K562 (cell line): ENCODE measurements around the gene RHEX. TPM values are rescaled to one million over a fixed set of nuclear protein-coding genes. Genes with fewer than 3 reads are reported as not detected.

ENCODE experiments used
- ATF1 ChIP-seq, 2 experiments: fragments of 450-650 bp in 1 of 2; IDR thresholded peaks; 2 replicates each; pipeline ENCODE4 v1.6.1; 2016; ENCODE audit warnings: missing compliant biosample characterization in 1 of 2, missing genetic modification characterization in 1 of 2
- CTBP1 ChIP-seq: fragments of 450-650 bp; IDR thresholded peaks from 2 replicates; pipeline ENCODE4 v1.6.1; 2016; ENCODE audit warnings: borderline replicate concordance
- MXD1 ChIP-seq: fragments of 250-450 bp; sonication (Bioruptor Pico); IDR thresholded peaks from 2 replicates; pipeline ENCODE4 v1.8.0; 2021; ENCODE audit warnings: borderline replicate concordance, mild to moderate bottlenecking, moderate library complexity; ENCODE audit not compliant: poor library complexity, severe bottlenecking
- NR0B1 ChIP-seq: fragments of 450-650 bp; IDR thresholded peaks from one replicate; pipeline ENCODE4 v1.6.1; 2018; ENCODE audit warnings: mild to moderate bottlenecking, moderate library complexity; ENCODE audit not compliant: partially characterized antibody
- POLR2G ChIP-seq: fragments of 200-400 bp; formaldehyde crosslinking; IDR thresholded peaks from 2 replicates; pipeline ENCODE4 v1.6.1; 2017; ENCODE audit warnings: low read depth, mild to moderate bottlenecking, antibody characterized with exemption, low read length, moderate library complexity
- PRDM10 ChIP-seq: fragments of 450-650 bp; IDR thresholded peaks from 2 replicates; pipeline ENCODE4 v1.6.1; 2018; ENCODE audit not compliant: partially characterized antibody
- SETDB1 ChIP-seq: IDR thresholded peaks from one replicate; pipeline ENCODE4 v1.6.1; 2012; ENCODE audit warnings: low read length, control low read depth, inconsistent platforms
- SMARCC2 ChIP-seq: fragments of 450-650 bp; IDR thresholded peaks from 2 replicates; pipeline ENCODE4 v1.6.1; 2017; ENCODE audit warnings: antibody characterized with exemption, moderate library complexity, mild to moderate bottlenecking, low read depth
- SMARCE1 ChIP-seq: fragments of 450-650 bp; IDR thresholded peaks from 2 replicates; pipeline ENCODE4 v1.7.1; 2016; ENCODE audit warnings: mild to moderate bottlenecking
- SRSF7 ChIP-seq: fragments of 200-400 bp; formaldehyde crosslinking; optimal IDR thresholded peaks from 2 replicates; pipeline ENCODE3; 2017; ENCODE audit warnings: mild to moderate bottlenecking, low read depth, low read length
- STAG1 ChIP-seq: sonication (generic); formaldehyde crosslinking; IDR thresholded peaks from 2 replicates; pipeline ENCODE4 v1.5.0; 2020; ENCODE audit warnings: missing genetic modification reagents, borderline replicate concordance
- THAP7 ChIP-seq: fragments of 250-450 bp; sonication (Bioruptor Pico); IDR thresholded peaks from 2 replicates; pipeline ENCODE4 v1.5.0; 2021
- ZBTB17 ChIP-seq: fragments of 450-650 bp; formaldehyde crosslinking; IDR thresholded peaks from 2 replicates; pipeline ENCODE4 v1.4.0; 2020; ENCODE audit warnings: mild to moderate bottlenecking
- ZBTB43 ChIP-seq: sonication (generic); formaldehyde crosslinking; IDR thresholded peaks from 2 replicates; pipeline ENCODE4 v1.8.0; 2023; ENCODE audit warnings: mild to moderate bottlenecking, missing genetic modification reagents
- ZBTB9 ChIP-seq: fragments of 450-650 bp; formaldehyde crosslinking; IDR thresholded peaks from 2 replicates; pipeline ENCODE4 v1.4.0; 2020; ENCODE audit warnings: mild to moderate bottlenecking, moderate library complexity
- ZC3H4 ChIP-seq: sonication (generic); formaldehyde crosslinking; IDR thresholded peaks from 2 replicates; pipeline ENCODE4 v1.9.0; 2021; ENCODE audit warnings: missing genetic modification reagents, borderline replicate concordance
- ZFX ChIP-seq: sonication (generic); formaldehyde crosslinking; IDR thresholded peaks from 2 replicates; pipeline ENCODE4 v1.8.0; 2022; ENCODE audit warnings: mild to moderate bottlenecking, missing genetic modification reagents, moderate library complexity
- ZNF124 ChIP-seq: sonication (generic); formaldehyde crosslinking; IDR thresholded peaks from 2 replicates; pipeline ENCODE4 v1.8.1; 2022; ENCODE audit warnings: missing genetic modification reagents
- ZNF354B ChIP-seq: fragments of 250-450 bp; sonication (Bioruptor Pico); IDR thresholded peaks from 2 replicates; pipeline ENCODE4 v1.4.0; 2020
- polyA plus RNA-seq, 8 experiments: library from polyadenylated mRNA; depleted of rRNA in 4 of 8; stranded (reverse) in 5 of 8; unstranded in 3 of 8; fragments of >200 nt; fragmentation: Nextera tagmentation in 2 of 8; fragmentation: Illumina TruSeq in 1 of 8; extraction: Ambion mirVana in 2 of 8; extraction: Trizol in 1 of 8; gene quantifications; 2 replicates each; pipeline versions ENCODE4 v1.2.1 to v1.2.3, GENCODE V29; 2011 to 2014; ENCODE audit warnings: inconsistent platforms in 1 of 8, missing spikeins in 1 of 8
- total RNA-seq, 7 experiments: library from RNA; depleted of rRNA in 6 of 7; stranded (reverse); fragments of >200 nt in 6 of 7; fragmentation: Illumina TruSeq in 2 of 7; extraction: Trizol in 2 of 7; gene quantifications; 2 replicates each; pipeline versions ENCODE4 v1.2.1 to v1.2.3, GENCODE V29; 2011 to 2021; ENCODE audit warnings: low replicate concordance in 1 of 7

The RHEX gene
- total and polyA plus RNA-seq, 9 of the 15 experiments (the other 6 are each of a cell fraction or from before 2014, with no cell fraction given): not detected

- TF ChIP-seq SMARCE1: peak; percentile 49; the same call in 1 of the 2 replicates
- TF ChIP-seq ZC3H4 (CRISPR knock-in tag): no peak
- TF ChIP-seq ZNF354B (CRISPR knock-in tag): no peak
- TF ChIP-seq ZFX (CRISPR knock-in tag): peak; percentile 54
- TF ChIP-seq PRDM10: no peak
- TF ChIP-seq ZBTB9: peak; percentile 54; the same call in 1 of the 2 replicates
- 0 out of 2 replicates have a peak, but pooled peaks have one; percentile 21 for TF ChIP-seq STAG1 (CRISPR knock-in tag)
- TF ChIP-seq SRSF7: no peak
- no peak for TF ChIP-seq SMARCC2
- peak; percentile 54; the same call in 1 of the 2 replicates for TF ChIP-seq CTBP1
- no peak for TF ChIP-seq POLR2G
- no peak for TF ChIP-seq NR0B1
- TF ChIP-seq MXD1 (CRISPR knock-in tag): no peak
- TF ChIP-seq THAP7: 0 out of 2 replicates have a peak, but pooled peaks have one; percentile 7
- TF ChIP-seq SETDB1: no peak
- no peak for TF ChIP-seq ZBTB43
- TF ChIP-seq ATF1 (CRISPR knock-in tag; IDR thresholded peaks at IDR 0.05): no peak
- no peak for TF ChIP-seq ATF1 (tag; IDR thresholded peaks at IDR 0.05)
- TF ChIP-seq ZBTB17 (CRISPR knock-in tag): no peak
- TF ChIP-seq ZNF124 (CRISPR knock-in tag): no peak
Measured at GRCh38 chr1:206012086-206012859, 40.7 kb upstream of the RHEX start (continued).
